Caco-2 (cell line): Measurements from ENCODE around the gene HDGFL2. TPM values are rescaled to one million over a fixed set of nuclear protein-coding genes. Genes with fewer than 3 reads are reported as not detected.

Experiments
- BruUV-seq: library from RNA; stranded (reverse); fragments of 400-500 nt; replicated peaks from 2 replicates; lab custom pipeline; 2021; lab: Mats Ljungman, UMichigan
- CTCF ChIA-PET: fragments of 300-600 bp; sonication (Branson Sonifier 250); formaldehyde crosslinking; loops from one replicate; lab custom pipeline; 2022; ENCODE audit warnings: antibody characterized with exemption; lab: Charles Lee
- POLR2A ChIA-PET: fragments of 300-600 bp; sonication (Branson Sonifier 250); formaldehyde crosslinking; loops from one replicate; lab custom pipeline; 2022; ENCODE audit warnings: antibody characterized with exemption; lab: Charles Lee
- DNase-seq, 2 experiments: peaks; one replicate each; pipeline versions ENCODE4 v3.0.0 to v3.0.0-alpha.2; 2020 to 2022
- H3K27me3 ChIP-seq: replicated peaks from 2 replicates; pipeline ENCODE4 v1.6.0; 2011; ENCODE audit warnings: low read length; ENCODE audit not compliant: control insufficient read depth, insufficient read depth
- H3K36me3 ChIP-seq: 2 replicates; pipeline ENCODE4 v1.5.1; 2011; ENCODE audit warnings: low read length; ENCODE audit not compliant: control insufficient read depth, insufficient read depth
- H3K4me1 ChIP-seq: fragments of 250-450 bp; sonication (Bioruptor Pico); 2 replicates; pipeline ENCODE4 v1.5.1; 2020; ENCODE audit warnings: mild to moderate bottlenecking
- H3K4me3 ChIP-seq: 2 replicates; pipeline ENCODE4 v1.5.1; 2011; ENCODE audit warnings: low read depth, mild to moderate bottlenecking, control low read depth, low read length
- H3K9me3 ChIP-seq: fragments of 250-450 bp; sonication (Bioruptor Pico); 2 replicates; pipeline ENCODE4 v1.5.1; 2020; ENCODE audit warnings: mild to moderate bottlenecking, moderate library complexity
- H3K27ac Mint-ChIP-seq: one replicate; pipeline ENCODE4 v1.8.0; 2022; ENCODE audit warnings: mixed read lengths; ENCODE audit not compliant: unreplicated experiment
- H3K27me3 Mint-ChIP-seq: one replicate; pipeline ENCODE4 v1.8.0; 2022; ENCODE audit warnings: mixed read lengths; ENCODE audit not compliant: insufficient read depth, unreplicated experiment
- H3K36me3 Mint-ChIP-seq: one replicate; pipeline ENCODE4 v1.8.0; 2022; ENCODE audit warnings: mild to moderate bottlenecking, mixed read lengths; ENCODE audit not compliant: insufficient read depth, unreplicated experiment
- H3K4me1 Mint-ChIP-seq: one replicate; pipeline ENCODE4 v1.8.0; 2022; ENCODE audit warnings: low read depth, mixed read lengths; ENCODE audit not compliant: unreplicated experiment
- H3K4me3 Mint-ChIP-seq: one replicate; pipeline ENCODE4 v1.8.0; 2022; ENCODE audit warnings: mild to moderate bottlenecking, moderate library complexity, mixed read lengths; ENCODE audit not compliant: unreplicated experiment
- H3K9me3 Mint-ChIP-seq: one replicate; pipeline ENCODE4 v1.8.0; 2022; ENCODE audit warnings: mixed read lengths; ENCODE audit not compliant: unreplicated experiment
- CTCF ChIP-seq, 2 experiments: fragments of 200-600 bp in 1 of 2; IDR thresholded peaks; 1 replicate in 1 of 2; 2 replicates in 1 of 2; pipeline versions ENCODE4 v1.5.1 to v1.8.0; 2011 to 2022; ENCODE audit warnings: antibody characterized with exemption in 1 of 2, control low read depth in 1 of 2, inconsistent platforms in 1 of 2, low read depth in 1 of 2, low read length in 1 of 2, mild to moderate bottlenecking in 1 of 2, moderate library complexity in 1 of 2; ENCODE audit not compliant: insufficient read depth in 1 of 2, severe bottlenecking in 1 of 2, unreplicated experiment in 1 of 2
- intact Hi-C: fragments of 100-400 bp; cut with micrococcal nuclease; formaldehyde crosslinking; loops from one replicate; pipeline ENCODE4 v1.10.0; 2022; ENCODE audit not compliant: unreplicated experiment
- total RNA-seq: library from RNA; stranded (reverse); gene quantifications from 2 replicates; pipeline ENCODE4 v1.2.3, GENCODE V29; 2022

Gene HDGFL2
- total RNA-seq, 1 experiment from 2014 or later = 70.8 TPM

- no peaks in the 10 kb centered on the region for H3K9me3 Mint-ChIP-seq
- H3K27ac Mint-ChIP-seq = no peak overlapping the region
- DNase-seq = no peak
- no peaks in the 10 kb centered on the region for H3K4me1 Mint-ChIP-seq
- ChIA-PET POLR2A (no interaction called here), CTCF (no interaction called here)
- peaks cover 3% of the 10 kb centered on the region for H3K36me3 ChIP-seq
- no TSS peak for BruUV-seq
- H3K27me3 Mint-ChIP-seq = no peaks in the 10 kb centered on the region
- H3K4me3 ChIP-seq = no peak overlapping the region
- no peak for TF ChIP-seq CTCF (IDR thresholded peaks at IDR 0.05; ENCODE audit: insufficient read depth in 1 of 2, low read depth in 1 of 2, low read length in 1 of 2, severe bottlenecking in 1 of 2, unreplicated experiment in 1 of 2)
- H3K36me3 Mint-ChIP-seq = peaks cover 91% of the 10 kb centered on the region
- no peaks in the 10 kb centered on the region for H3K4me1 ChIP-seq
- no peaks in the 10 kb centered on the region for H3K27me3 ChIP-seq
- H3K4me3 Mint-ChIP-seq = no peak overlapping the region
- H3K9me3 ChIP-seq = no peaks in the 10 kb centered on the region
- intact Hi-C loops = no loop called here
Measured at GRCh38 chr19:4436231-4436630, 35.9 kb upstream of the HDGFL2 start.

DNA sequence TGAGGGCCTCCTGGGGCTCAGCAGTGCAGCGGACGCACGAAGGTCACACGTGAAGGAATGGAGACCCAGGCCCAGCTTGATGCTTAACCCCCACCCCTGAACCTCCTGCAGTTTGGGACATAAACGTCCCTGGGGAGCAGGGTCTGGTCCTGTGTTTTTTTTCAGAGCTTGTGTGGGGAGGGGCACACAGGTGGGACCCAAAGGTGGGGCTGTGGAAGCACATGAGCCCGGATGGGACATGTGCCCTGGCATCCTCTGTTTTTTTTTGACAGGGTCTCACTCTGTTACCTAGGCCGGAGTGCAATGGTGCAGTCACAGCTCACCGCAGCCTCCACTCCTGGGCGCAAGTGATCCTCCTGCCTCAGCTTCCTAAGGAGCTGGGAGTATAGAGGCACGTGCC is 35.0 kb upstream of the HDGFL2 start:
- no peak for DNase-seq
- ChIA-PET POLR2A (no interaction called here), CTCF (no interaction called here)
- Mint-ChIP-seq H3K27ac (no peak overlapping the region), H3K4me1 (no peaks in the 10 kb centered on the region), H3K27me3 (no peaks in the 10 kb centered on the region), H3K36me3 (peaks cover 89% of the 10 kb centered on the region), H3K9me3 (no peaks in the 10 kb centered on the region), H3K4me3 (no peak overlapping the region)
- intact Hi-C loops = no loop called here
- no peak overlapping the region for H3K4me3 ChIP-seq
- no peaks in the 10 kb centered on the region for H3K4me1 ChIP-seq
- H3K27me3 ChIP-seq = no peaks in the 10 kb centered on the region
- no peaks in the 10 kb centered on the region for H3K9me3 ChIP-seq
- BruUV-seq = no TSS peak
- peaks cover 4% of the 10 kb centered on the region for H3K36me3 ChIP-seq
- TF ChIP-seq CTCF (IDR thresholded peaks at IDR 0.05; ENCODE audit: insufficient read depth in 1 of 2, low read depth in 1 of 2, low read length in 1 of 2, severe bottlenecking in 1 of 2, unreplicated experiment in 1 of 2) = no peak

DNA sequence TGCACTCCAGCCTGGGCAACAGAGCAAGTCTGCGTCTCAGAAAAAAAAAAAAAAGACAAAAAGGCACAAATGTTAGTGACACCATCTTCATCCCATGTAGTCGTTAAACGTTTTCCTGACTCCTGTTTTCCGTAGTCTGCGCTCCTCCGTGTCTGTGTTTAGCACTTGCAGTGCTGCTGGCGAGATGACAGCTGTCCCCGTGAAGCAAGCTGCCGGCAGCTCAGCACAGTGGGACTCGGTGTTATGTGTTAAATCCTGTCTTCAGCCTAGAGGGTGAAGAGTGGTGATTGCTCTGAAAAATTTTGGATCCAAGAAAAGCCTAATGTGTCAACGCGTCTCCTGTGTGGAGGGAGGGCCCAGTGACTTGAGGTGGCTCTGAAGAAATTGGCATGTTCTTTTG is 32.9 kb upstream of the HDGFL2 start:
- Mint-ChIP-seq H3K4me3 (no peak overlapping the region), H3K9me3 (no peaks in the 10 kb centered on the region), H3K36me3 (peaks cover 87% of the 10 kb centered on the region), H3K27me3 (no peaks in the 10 kb centered on the region), H3K4me1 (no peaks in the 10 kb centered on the region), H3K27ac (no peak overlapping the region)
- no peaks in the 10 kb centered on the region for H3K4me1 ChIP-seq
- no peak for DNase-seq
- no TSS peak for BruUV-seq
- ChIA-PET CTCF (no interaction called here), POLR2A (no interaction called here)
- H3K4me3 ChIP-seq = no peak overlapping the region
- intact Hi-C loops = no loop called here
- peaks cover 1% of the 10 kb centered on the region; the same call in 1 of the 2 replicates for H3K36me3 ChIP-seq
- no peaks in the 10 kb centered on the region for H3K27me3 ChIP-seq
- TF ChIP-seq CTCF (IDR thresholded peaks at IDR 0.05; ENCODE audit: insufficient read depth in 1 of 2, low read depth in 1 of 2, low read length in 1 of 2, severe bottlenecking in 1 of 2, unreplicated experiment in 1 of 2) = no peak
- no peaks in the 10 kb centered on the region for H3K9me3 ChIP-seq
